ENCODE results near the gene CNOT6L. TPM values are rescaled to one million over a fixed set of nuclear protein-coding genes. Genes with fewer than 3 reads are reported as not detected.

CNOT6L gene
- total RNA-seq, 4 donors from 2014 or later: 10.0 to 21.1 (median 13.1) TPM

GRCh38 chr4:77703666-77704065 is 115.5 kb downstream of the CNOT6L start:
- DNase-seq (no peak), ATAC-seq (no peak)
- no peak overlapping the region for H3K4me3 ChIP-seq
- intact Hi-C loops (cut with DNase I; ENCODE audit: low total_unique reads): no loop called here
- H3K27ac ChIP-seq: no peak overlapping the region
- peaks cover under 1 to 28% of the 10 kb centered on the region in 2 donors for H3K4me1 ChIP-seq
- TF ChIP-seq, protein P1, sequence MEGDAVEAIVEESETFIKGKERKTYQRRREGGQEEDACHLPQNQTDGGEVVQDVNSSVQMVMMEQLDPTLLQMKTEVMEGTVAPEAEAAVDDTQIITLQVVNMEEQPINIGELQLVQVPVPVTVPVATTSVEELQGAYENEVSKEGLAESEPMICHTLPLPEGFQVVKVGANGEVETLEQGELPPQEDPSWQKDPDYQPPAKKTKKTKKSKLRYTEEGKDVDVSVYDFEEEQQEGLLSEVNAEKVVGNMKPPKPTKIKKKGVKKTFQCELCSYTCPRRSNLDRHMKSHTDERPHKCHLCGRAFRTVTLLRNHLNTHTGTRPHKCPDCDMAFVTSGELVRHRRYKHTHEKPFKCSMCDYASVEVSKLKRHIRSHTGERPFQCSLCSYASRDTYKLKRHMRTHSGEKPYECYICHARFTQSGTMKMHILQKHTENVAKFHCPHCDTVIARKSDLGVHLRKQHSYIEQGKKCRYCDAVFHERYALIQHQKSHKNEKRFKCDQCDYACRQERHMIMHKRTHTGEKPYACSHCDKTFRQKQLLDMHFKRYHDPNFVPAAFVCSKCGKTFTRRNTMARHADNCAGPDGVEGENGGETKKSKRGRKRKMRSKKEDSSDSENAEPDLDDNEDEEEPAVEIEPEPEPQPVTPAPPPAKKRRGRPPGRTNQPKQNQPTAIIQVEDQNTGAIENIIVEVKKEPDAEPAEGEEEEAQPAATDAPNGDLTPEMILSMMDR (IDR thresholded peaks at IDR 0.05 in 4 of 5, conservative IDR thresholded peaks at IDR 0.05 in 1 of 5): no peak
- no peak for TF ChIP-seq POLR2A (IDR thresholded peaks at IDR 0.05)
- H3K27me3 ChIP-seq: no peaks in the 10 kb centered on the region
- H3K36me3 ChIP-seq: no peaks in the 10 kb centered on the region
- in situ Hi-C loops (cut with MboI; ENCODE audit: low sequenced_read_pairs in 4 of 4): no loop called here
- no peaks in the 10 kb centered on the region for H3K9me3 ChIP-seq

- no peaks in the 10 kb centered on the region for H3K36me3 ChIP-seq
- no peaks in the 10 kb centered on the region for H3K27me3 ChIP-seq
- H3K27ac ChIP-seq: no peak overlapping the region
- TF ChIP-seq POLR2A (IDR thresholded peaks at IDR 0.05): no peak
- TF ChIP-seq, protein P1 (IDR thresholded peaks at IDR 0.05 in 4 of 5, conservative IDR thresholded peaks at IDR 0.05 in 1 of 5): no peak
- ATAC-seq (no peak), DNase-seq (no peak)
- H3K4me3 ChIP-seq: no peak overlapping the region
- intact Hi-C loops (cut with DNase I; ENCODE audit: low total_unique reads) (no loop called here), in situ Hi-C loops (cut with MboI; ENCODE audit: low sequenced_read_pairs in 4 of 4) (no loop called here)
- H3K9me3 ChIP-seq: no peaks in the 10 kb centered on the region
- peaks cover 7 to 34% of the 10 kb centered on the region in 2 donors for H3K4me1 ChIP-seq
Observed at GRCh38 chr4:77701121-77701520, 118.0 kb downstream of the CNOT6L start.

GRCh38 chr4:77699731-77700210 is 119.4 kb downstream of the CNOT6L start:
- no peaks in the 10 kb centered on the region for H3K9me3 ChIP-seq
- in situ Hi-C loops (cut with MboI; ENCODE audit: low sequenced_read_pairs in 4 of 4): loop anchor here in 1 of 4 donors (10.0 kb wide), 1 partner anchor 315 kb away; no protein-coding TSS in a partner anchor
- no peak for DNase-seq
- no peak overlapping the region for H3K4me3 ChIP-seq
- H3K36me3 ChIP-seq: no peaks in the 10 kb centered on the region
- H3K27me3 ChIP-seq: no peaks in the 10 kb centered on the region
- TF ChIP-seq, protein P1 (IDR thresholded peaks at IDR 0.05 in 4 of 5, conservative IDR thresholded peaks at IDR 0.05 in 1 of 5): no peak
- TF ChIP-seq POLR2A (IDR thresholded peaks at IDR 0.05): no peak
- ATAC-seq: no peak
- H3K4me1 ChIP-seq: peaks cover 7 to 34% of the 10 kb centered on the region in 2 donors
- peak overlapping the region in 2 of 4 donors; percentile 11 to 81 for H3K27ac ChIP-seq
- intact Hi-C loops (cut with DNase I; ENCODE audit: low total_unique reads): loop anchor here (5.0 kb wide), 2 partner anchors 82 to 312 kb away; no protein-coding TSS in a partner anchor

DNA sequence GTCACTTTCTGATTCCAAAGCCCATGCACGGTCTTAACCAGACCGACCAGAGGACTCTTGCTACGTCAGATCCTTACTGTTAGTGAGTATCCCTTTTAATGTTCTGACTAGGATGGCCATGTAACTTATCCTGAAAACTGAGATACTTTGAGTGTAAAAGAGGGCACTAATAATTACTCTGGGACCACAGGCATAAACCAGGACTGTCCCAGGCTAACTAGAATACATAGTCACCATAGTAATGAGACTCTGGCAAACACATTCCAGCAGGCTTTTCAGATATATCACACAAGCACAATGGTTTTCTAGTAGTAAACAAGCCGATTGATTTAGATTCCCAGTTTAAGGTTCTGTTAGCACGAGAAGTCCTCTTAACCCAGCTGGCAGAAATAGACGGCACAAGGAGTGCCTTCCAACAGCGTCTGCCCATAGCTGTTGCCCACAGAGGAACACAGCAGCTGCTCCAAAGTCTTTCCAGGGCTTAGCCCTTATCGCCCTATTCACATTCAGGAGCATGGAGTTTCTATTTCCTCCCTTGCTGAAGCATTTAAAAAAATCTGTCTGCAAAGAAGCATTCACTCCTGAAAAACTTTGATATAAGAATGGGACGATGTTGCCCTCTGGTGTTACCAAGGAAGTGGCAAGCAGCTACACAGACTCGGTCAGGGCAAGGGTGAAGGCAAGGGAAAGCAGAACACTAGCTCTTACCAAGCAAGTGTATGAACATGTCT is 121.1 kb downstream of the CNOT6L start:
- H3K9me3 ChIP-seq: no peaks in the 10 kb centered on the region
- peak overlapping the region; percentile 51 to 81 (median 58) for H3K27ac ChIP-seq
- no peaks in the 10 kb centered on the region for H3K27me3 ChIP-seq
- in situ Hi-C loops (cut with MboI; ENCODE audit: low sequenced_read_pairs in 4 of 4) (loop anchor here in 1 of 4 donors (10.0 kb wide), 1 partner anchor 313 kb away; no protein-coding TSS in a partner anchor), intact Hi-C loops (cut with DNase I; ENCODE audit: low total_unique reads) (loop anchor here (5.0 kb wide), 2 partner anchors 81 to 311 kb away; no protein-coding TSS in a partner anchor)
- ATAC-seq: peak; percentile 83 to 93
- peak; percentile 14 to 53 for DNase-seq
- TF ChIP-seq, protein P1 (IDR thresholded peaks at IDR 0.05 in 4 of 5, conservative IDR thresholded peaks at IDR 0.05 in 1 of 5): peak in 3 of 5 experiments; percentile 4 to 30 (median 27)
- TF ChIP-seq POLR2A (IDR thresholded peaks at IDR 0.05): no peak
- H3K36me3 ChIP-seq: no peaks in the 10 kb centered on the region
- peak overlapping the region; percentile 20 to 35 (median 24) for H3K4me3 ChIP-seq
- peaks cover 7 to 34% of the 10 kb centered on the region in 2 donors for H3K4me1 ChIP-seq
